SK-MEL-5 (cell line): ENCODE results near the gene CLHC1. TPM values are rescaled to one million over a fixed set of nuclear protein-coding genes. Genes with fewer than 3 reads are reported as not detected.
A peak's percentile ranks its signal among the peaks of the same experiment; 100 is the strongest.
"Not testable (repeated sequence)": the region's sequence is repeated elsewhere in the genome, so short reads cannot be mapped to it uniquely, and the experiment has no call there.

Experiments
- DNase-seq: peaks from one replicate; pipeline ENCODE4 v3.0.0-alpha.2; 2016; ENCODE audit warnings: low read depth, low spot score
- in situ Hi-C: cut with HindIII; loops from 2 replicates; pipeline ENCODE4 v1.10.0; 2016; ENCODE audit warnings: low sequenced_read_pairs, high pct_unique_total_duplicates, low pct_unique_long_range_greater_than_20kb
- total RNA-seq: library from RNA; depleted of rRNA; stranded (reverse); fragments of >200 nt; shearing (Covaris generic); gene quantifications from 2 replicates; pipeline ENCODE4 v1.2.3, GENCODE V29; 2014

The CLHC1 gene
- total RNA-seq, 1 experiment from 2014 or later = 7.9 TPM

DNA sequence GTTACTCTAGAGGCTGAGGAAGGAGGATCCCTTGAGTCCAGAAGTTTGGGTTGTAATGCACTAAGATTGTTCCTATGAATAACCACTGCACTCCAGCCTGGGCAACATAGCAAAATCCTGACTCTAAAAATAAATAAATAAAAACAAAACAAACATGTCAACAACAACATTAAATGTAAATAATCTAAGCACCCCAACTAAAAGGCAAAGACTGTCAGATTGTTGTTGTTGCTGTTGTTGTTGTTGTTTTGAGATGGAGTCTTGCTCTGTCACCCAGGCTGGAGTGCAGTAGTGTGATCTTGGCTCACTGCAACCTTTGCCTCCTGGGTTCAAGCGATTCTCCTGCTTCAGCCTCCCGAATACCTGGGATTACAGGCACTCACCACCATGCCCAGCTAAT lies 40.2 kb downstream of the CLHC1 start:
- in situ Hi-C loops = loop anchor here (25.0 kb wide), 2 partner anchors 155 to 480 kb away; partner anchors contain the start of gene EML6
- not testable (repeated sequence) for DNase-seq

DNA sequence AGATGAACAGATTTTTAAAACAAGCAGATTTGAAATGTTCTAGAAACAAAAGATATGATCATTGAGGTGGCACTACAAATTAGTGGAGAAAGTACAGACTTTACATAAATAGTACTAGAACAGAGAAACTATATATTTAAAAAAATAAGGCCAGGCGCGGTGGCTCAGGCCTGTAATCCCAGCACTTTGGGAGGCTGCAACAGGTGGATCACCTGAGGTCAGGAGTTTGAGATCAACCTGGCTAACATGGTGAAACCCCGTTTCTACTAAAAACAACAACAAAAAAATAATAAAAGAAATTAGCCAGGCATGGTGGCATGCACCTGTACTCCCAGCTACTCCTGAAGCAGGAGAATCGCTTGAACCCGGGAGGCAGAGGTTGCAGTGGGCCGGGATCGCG lies 45.3 kb downstream of the CLHC1 start:
- not testable (repeated sequence) for DNase-seq
- in situ Hi-C loops = loop anchor here (25.0 kb wide), 2 partner anchors 150 to 475 kb away; partner anchors contain the start of gene EML6

GRCh38 chr2:55180374-55180773 lies 51.7 kb downstream of the CLHC1 start:
- in situ Hi-C loops = loop anchor here (25.0 kb wide), 2 partner anchors 143 to 468 kb away; partner anchors contain the start of gene EML6
- no peak for DNase-seq

DNA sequence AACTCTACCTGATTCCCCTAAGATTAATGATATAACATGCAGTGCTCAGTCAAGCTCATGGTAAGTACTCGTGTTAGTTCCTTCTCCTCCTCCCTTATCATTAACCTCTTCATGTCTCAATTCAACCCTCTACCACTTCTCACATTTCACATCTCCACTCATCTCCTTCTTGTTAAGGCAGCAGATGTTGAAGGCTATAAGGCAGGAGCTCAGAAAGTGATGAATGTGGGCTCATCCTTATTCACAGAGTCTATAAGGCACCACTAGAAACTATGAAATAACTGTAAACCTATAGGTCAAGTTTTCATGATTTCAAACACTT lies 56.0 kb downstream of the CLHC1 start:
- no peak for DNase-seq
- in situ Hi-C loops = loop anchor here (25.0 kb wide), 2 partner anchors 139 to 464 kb away; partner anchors contain the start of gene EML6

- peak; percentile 80 for DNase-seq
- in situ Hi-C loops = loop anchor here (25.0 kb wide), 2 partner anchors 138 to 463 kb away; partner anchors contain the start of gene EML6
These were observed 56.6 kb downstream of the CLHC1 start for GRCh38 chr2:55175254-55176093.

DNA sequence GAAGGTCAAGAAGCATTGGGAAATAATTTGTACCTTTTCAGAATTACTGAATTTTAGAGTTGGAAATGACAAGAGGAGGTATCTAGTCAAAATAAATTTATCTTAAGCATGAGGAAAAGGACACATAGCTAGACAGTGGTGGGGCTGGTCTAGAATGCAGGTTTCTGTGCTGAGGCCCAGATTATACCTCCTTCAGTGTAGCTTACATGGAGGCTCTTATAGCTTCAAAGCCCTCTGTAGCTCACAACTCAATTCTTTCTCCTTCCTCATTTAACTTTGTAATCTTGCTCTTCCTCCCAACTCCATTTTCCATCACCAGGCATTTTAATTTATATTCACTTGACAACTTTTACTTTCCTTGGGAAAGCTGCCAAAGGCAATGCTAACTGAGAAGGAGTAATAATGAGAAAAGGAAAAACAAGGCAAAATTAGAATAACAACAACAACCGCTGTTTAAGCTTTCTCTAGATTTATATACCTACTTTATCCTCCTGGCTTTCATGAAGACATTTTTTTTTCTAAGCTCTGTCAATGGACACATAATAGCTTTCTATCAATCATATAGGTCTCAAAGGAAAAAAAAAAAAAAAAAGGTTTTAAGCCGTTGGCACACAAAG lies 58.5 kb downstream of the CLHC1 start:
- in situ Hi-C loops = no loop called here
- DNase-seq = no peak

- in situ Hi-C loops = no loop called here
- DNase-seq = no peak
These were observed 62.2 kb downstream of the CLHC1 start for GRCh38 chr2:55169915-55170314.

GRCh38 chr2:55169359-55169758 lies 62.7 kb downstream of the CLHC1 start:
- no peak for DNase-seq
- in situ Hi-C loops = no loop called here

DNA sequence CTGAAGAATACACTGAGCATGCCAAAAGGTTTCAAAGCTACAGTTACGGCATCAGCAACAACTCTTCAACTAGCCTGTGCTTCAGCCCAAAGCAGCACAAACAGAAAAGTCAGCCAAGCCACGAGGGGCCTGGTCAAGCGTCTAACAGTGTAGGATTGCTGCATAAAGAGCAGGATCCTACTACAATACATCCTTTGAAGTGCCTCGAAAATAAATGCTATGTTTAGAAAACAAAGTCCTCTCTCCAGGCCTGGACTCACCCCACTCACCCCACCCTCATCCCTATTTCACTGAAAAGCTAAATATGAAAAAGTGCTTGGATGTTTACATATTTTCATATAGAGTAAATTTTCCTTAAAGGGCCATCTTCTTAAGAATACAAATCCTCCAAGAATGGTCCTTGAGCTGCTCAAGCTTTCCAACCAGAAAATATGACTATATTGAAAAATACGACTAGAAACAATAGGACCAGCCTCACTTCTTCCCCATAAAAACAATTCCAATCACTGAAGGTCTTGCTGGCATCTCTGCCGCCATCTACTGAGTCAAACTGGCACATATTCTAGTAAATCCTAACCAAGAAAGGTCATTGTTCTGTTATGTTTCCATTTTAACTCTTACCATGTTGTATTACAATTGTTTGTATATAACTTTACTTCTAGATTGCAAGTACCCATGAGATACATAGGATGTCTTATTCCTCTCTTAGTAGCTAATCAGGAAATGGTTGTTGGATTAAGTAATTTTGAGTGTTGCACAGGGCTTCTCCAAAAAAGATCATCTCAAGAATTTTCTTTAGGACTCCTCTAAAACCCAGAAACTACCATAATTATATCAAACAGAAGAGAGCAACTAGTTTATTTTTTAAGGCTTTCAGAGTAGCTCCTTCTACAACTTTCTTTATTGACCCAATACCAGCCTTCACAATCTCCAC lies 63.6 kb downstream of the CLHC1 start:
- in situ Hi-C loops = no loop called here

GRCh38 chr2:55165626-55166025 lies 66.5 kb downstream of the CLHC1 start:
- in situ Hi-C loops = no loop called here
- no peak for DNase-seq

More for the DNA sequence above, 63.6 kb downstream of the CLHC1 start:
- DNase-seq = peak; percentile 82

DNA sequence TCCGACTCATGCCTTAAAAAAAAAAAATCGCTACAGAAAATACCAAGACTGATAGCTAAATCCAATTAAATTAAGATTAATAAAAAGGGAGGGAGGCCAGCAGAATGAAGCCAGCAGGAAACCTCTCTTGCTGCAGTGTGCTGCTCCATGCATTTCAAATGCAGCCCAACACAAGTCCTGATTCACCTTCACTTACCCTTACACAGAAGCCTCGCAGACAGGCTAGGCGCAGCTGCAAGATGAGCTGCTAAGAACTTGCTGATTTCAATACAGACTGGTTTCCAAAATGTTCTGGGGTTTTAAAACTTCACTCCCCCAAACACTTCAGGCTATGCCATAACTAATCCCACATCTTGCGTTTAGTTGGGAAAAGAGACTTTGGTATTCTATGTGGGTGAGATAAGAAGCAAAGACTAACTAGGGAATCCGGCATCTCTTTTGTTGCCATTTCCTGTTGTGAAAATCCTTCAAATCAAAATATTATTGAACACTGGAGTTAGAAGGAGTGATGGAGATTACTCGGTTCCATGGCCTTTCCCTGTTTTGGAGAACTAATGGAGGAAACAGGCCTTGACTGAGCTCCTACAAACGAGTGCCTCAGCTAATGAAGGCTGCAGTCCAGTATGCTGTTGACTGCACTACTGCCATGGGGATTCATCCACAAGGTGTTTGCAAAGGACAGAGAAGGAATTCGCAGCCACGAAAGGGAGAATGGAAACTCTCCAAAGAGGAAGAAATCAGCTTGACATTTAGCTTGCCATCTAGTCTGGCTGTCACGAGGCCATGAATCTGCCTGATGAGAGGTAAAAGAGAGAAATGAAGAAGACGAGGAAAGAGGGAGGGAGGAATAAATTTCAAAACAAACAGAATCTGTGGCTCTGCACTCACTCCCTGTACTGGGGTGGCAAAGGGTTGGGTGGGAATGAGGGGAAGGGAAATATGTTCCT lies 67.3 kb downstream of the CLHC1 start:
- in situ Hi-C loops = no loop called here
- DNase-seq = no peak

DNA sequence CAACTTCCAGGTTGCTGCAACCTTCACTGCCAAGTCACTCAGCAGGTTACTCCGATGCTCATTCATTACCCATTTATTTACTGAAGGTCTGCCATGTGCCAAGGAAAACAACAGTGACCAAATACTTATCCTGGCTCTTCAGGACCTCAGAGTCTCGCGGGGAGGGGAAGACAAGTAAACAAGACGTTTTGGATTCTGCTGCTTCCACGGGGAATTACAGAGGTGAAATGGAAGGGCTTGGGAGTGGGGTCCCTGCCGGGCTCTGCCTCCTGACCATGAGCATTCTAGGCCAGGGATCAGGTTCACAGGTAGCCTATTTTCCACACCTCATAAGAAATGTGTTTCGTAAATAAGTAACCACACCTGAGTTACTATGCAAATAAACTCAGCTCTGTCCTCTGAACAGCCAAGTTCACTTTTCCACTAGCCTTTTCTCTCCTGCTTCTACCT lies 68.1 kb downstream of the CLHC1 start:
- in situ Hi-C loops = no loop called here
- no peak for DNase-seq

- in situ Hi-C loops = no loop called here
- DNase-seq = no peak
These were observed 68.8 kb downstream of the CLHC1 start for GRCh38 chr2:55163274-55163721.

- in situ Hi-C loops = no loop called here
- DNase-seq = no peak
These were observed 69.6 kb downstream of the CLHC1 start for GRCh38 chr2:55162284-55163006.

DNA sequence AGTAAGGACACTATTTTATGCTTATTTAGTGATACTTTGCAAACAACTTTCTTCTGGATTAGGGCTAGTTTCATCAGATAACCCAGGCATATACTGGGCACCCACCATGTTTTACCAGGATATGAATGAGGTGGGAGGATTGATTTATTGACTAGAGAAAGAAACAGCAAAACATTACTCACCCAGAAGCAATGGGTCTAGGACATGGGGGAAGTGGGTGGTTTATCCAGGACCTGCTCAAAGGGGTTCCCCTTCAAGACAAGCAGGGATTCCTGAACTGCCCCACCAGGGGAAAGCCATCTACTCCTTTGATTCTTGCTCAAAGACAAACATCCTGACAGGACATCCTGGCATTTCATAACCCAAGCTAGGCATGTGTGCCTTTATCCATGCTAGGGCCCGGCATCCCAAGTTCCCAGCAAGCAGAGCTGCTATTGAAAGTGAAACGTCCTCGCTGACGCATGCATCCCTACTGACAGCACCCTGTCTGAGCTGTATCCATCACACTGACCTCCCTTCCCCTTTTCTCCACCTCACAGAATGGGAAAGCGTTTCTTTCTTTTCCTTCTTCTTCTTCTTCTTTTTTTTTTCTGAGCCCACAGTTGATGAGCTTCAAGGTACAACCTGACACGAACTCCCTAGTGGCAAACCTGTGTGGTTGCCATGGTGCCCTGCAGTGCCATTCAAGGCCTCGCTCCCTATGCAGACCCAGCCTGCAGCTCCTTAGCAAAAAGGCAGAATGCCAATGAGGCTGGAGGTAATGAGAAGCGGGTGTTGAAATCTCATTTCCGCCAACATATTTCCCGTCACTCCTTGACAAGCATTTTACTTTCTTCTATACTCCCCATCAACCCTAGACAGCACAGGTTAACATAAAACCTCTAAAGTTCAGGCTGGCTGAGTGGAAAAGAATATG lies 70.5 kb downstream of the CLHC1 start:
- DNase-seq = no peak
- in situ Hi-C loops = no loop called here
